Astrocyte of the hippocampus (primary cell): ENCODE data around the gene CCL1.
A peak's percentile ranks its signal among the peaks of the same experiment; 100 is the strongest.

ENCODE experiments used
- DNase-seq: peaks from one replicate; pipeline ENCODE4 v3.0.0; 2011; ENCODE audit warnings: low read depth, low spot score

Gene CCL1

GRCh38 chr17:34383216-34383615, 20.2 kb upstream of the CCL1 start:
- DNase-seq = no peak

- no peak for DNase-seq
Observed at GRCh38 chr17:34382621-34383124, 19.6 kb upstream of the CCL1 start.

- DNase-seq = no peak
Observed at GRCh38 chr17:34379868-34380267, 16.8 kb upstream of the CCL1 start.

- DNase-seq = no peak
Observed at GRCh38 chr17:34378664-34379101, 15.7 kb upstream of the CCL1 start.

- no peak for DNase-seq
Observed at GRCh38 chr17:34377078-34377823, 14.2 kb upstream of the CCL1 start.

- DNase-seq = no peak
Observed at GRCh38 chr17:34375426-34375997, 12.5 kb upstream of the CCL1 start.

GRCh38 chr17:34374457-34374856, 11.4 kb upstream of the CCL1 start:
- no peak for DNase-seq

GRCh38 chr17:34371405-34372100, 8.5 kb upstream of the CCL1 start:
- DNase-seq = no peak

GRCh38 chr17:34370997-34371395, 8.0 kb upstream of the CCL1 start:
- no peak for DNase-seq

GRCh38 chr17:34370376-34370996, 7.5 kb upstream of the CCL1 start:
- DNase-seq = no peak

- DNase-seq = no peak
Observed at GRCh38 chr17:34369571-34369970, 6.5 kb upstream of the CCL1 start.

GRCh38 chr17:34368946-34369500, 6.0 kb upstream of the CCL1 start:
- DNase-seq = no peak

GRCh38 chr17:34368196-34368945, 5.3 kb upstream of the CCL1 start:
- DNase-seq = no peak

- DNase-seq = no peak
Observed at GRCh38 chr17:34367486-34368195, 4.6 kb upstream of the CCL1 start.

- DNase-seq = no peak
Observed at GRCh38 chr17:34366529-34367107, 3.6 kb upstream of the CCL1 start.

- DNase-seq = no peak
Observed at GRCh38 chr17:34366010-34366409, 3.0 kb upstream of the CCL1 start.

- DNase-seq = no peak
Observed at GRCh38 chr17:34365340-34365739, 2.3 kb upstream of the CCL1 start.

GRCh38 chr17:34364751-34365150, 1.7 kb upstream of the CCL1 start:
- no peak for DNase-seq

- DNase-seq = peak; percentile 94
Observed at GRCh38 chr17:34361478-34362061, 1.5 kb downstream of the CCL1 start.
